Astrocyte of the cerebellum (primary cell): ENCODE data around the gene ANXA2.
A peak's percentile ranks its signal among the peaks of the same experiment; 100 is the strongest.

Experiments used
- DNase-seq: peaks from one replicate; pipeline ENCODE4 v3.0.0-alpha.2; 2011; ENCODE audit warnings: low read depth
- H3K4me3 ChIP-seq: 2 replicates; pipeline ENCODE4 v1.5.1; 2011; ENCODE audit warnings: mild to moderate bottlenecking, low read depth, low read length, moderate library complexity
- in situ Hi-C: cut with HindIII; loops from 2 replicates; pipeline ENCODE4 v1.10.0; 2017; ENCODE audit warnings: low sequenced_read_pairs
- TF ChIP-seq, protein P1 (sequence below): IDR thresholded peaks from 2 replicates; pipeline ENCODE4 v1.5.1; 2012; ENCODE audit warnings: low read length, low read depth, moderate library complexity, mild to moderate bottlenecking; ENCODE audit errors: missing control alignments

The ANXA2 gene

DNA sequence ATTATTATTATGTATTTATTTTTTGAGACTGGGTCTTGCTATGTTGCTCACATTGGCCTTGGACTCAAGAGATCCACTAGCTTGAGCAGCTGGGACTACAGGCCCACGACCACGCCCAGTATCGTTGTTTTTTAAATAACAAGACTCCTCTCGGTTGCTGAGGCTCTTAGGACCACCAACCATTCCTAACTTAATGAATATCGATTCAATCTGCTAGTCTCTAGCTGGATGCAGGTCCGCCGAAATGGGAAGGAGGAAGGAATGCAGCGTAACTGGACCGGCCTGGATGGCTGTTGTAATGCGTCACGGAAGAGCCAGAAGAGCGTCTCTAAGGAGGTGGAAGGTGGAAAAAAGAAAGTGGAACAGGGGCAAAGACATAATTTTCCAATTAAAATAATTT lies 1.7 kb downstream of the ANXA2 start:
- DNase-seq = no peak
- in situ Hi-C loops = loop anchor here (5.0 kb wide), 1 partner anchor 34 kb away; no protein-coding TSS in a partner anchor
- TF ChIP-seq, protein P1, sequence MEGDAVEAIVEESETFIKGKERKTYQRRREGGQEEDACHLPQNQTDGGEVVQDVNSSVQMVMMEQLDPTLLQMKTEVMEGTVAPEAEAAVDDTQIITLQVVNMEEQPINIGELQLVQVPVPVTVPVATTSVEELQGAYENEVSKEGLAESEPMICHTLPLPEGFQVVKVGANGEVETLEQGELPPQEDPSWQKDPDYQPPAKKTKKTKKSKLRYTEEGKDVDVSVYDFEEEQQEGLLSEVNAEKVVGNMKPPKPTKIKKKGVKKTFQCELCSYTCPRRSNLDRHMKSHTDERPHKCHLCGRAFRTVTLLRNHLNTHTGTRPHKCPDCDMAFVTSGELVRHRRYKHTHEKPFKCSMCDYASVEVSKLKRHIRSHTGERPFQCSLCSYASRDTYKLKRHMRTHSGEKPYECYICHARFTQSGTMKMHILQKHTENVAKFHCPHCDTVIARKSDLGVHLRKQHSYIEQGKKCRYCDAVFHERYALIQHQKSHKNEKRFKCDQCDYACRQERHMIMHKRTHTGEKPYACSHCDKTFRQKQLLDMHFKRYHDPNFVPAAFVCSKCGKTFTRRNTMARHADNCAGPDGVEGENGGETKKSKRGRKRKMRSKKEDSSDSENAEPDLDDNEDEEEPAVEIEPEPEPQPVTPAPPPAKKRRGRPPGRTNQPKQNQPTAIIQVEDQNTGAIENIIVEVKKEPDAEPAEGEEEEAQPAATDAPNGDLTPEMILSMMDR = no peak
- H3K4me3 ChIP-seq = peak overlapping the region; percentile 73

DNA sequence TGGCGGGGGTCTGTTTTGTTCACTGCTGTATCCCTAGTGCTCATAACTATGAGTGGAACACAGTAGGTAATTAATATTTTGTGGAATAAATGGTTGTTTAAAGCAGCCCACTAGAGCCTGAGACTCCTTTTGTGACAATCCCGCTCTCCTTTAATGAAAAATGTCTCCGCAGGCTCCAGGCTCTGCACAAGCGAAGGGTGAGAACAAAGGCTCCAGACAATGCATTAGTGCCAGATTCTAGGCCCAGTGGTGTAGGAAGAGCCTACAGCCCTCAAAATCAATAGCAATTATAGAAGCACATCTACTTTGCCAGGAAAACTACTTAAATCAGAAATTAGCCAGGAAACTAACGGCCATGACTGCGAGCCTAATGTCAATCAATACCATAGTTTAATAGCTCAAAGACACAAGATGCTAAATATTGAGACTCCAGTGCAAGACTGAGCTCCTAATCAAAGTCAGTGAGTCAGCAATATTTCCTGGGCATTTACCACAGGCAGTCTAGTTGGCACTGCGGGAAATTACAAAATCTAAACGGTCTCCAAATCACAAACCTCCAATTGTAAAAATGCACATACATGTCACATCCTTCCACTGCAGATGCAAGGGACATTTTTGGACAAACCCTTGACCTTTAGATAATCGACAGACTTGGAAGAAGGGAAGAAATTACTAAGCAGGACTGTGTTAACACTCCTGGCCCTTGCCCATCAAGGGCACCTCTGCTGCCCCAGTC lies 2.3 kb downstream of the ANXA2 start:
- no peak for DNase-seq
- H3K4me3 ChIP-seq = peak overlapping the region; percentile 73
- TF ChIP-seq, protein P1 = no peak
- in situ Hi-C loops = loop anchor here (5.0 kb wide), 1 partner anchor 33 kb away; no protein-coding TSS in a partner anchor

DNA sequence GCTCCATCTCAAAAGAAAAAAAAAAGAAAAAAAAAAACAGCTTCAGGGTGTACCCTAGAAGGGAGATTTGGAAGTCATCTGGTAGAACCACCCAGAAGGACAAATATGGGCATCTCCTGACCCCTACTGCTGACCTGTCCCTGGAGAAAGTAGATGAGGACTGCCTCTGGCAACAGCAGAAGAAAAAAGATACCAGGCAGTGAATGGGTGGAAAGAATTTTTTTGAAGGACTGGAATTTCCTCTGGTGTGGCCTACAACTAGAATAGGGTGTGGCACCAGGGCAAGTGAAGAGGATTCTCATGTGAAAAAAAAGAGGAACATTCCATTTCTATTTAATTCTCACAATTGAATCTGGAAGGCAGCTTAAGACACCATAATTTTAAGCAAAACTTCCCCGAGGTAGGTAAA lies 3.1 kb downstream of the ANXA2 start:
- in situ Hi-C loops = loop anchor here (5.0 kb wide), 2 partner anchors 32 to 33 kb away; no protein-coding TSS in a partner anchor
- no peak for DNase-seq
- TF ChIP-seq, protein P1 = no peak
- peak overlapping the region; percentile 73 for H3K4me3 ChIP-seq

DNA sequence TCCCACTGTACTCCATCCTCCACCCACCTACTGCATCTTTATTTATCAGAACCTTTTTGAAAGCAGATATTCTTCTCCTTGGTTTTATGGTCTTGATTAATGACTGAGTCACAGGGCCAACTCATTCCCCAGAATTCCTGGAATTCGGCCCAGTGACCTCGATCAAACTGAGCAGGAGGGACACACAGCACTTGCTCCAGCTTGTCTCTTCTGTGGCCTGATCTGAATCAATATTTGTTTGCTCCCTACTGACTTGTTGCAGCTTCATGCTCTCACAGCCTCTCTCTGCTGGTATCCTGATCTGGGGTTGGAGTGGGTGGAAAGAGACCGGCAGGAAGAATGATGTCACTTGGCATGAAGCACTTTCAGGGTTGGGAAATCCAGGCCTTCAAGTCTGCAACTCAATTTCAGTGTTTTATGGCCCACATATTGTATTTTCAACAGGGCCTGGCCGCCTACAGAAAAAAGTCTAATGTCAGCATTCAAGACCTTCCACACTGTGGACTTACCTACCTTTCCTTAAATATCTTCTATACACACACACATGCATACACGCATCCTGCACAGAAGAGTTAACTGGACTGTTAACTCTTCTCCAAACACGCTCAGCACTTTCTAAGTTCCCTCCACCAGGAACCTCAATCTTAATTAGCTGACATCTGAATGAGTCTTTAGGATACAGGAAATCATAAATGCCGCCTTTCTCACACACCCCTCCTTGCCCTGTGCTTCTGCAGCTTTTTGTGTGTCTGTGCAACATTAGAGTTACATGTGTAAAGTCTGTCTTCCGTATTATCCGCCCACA lies 4.6 kb downstream of the ANXA2 start:
- in situ Hi-C loops = loop anchor here (5.0 kb wide), 1 partner anchor 34 kb away; no protein-coding TSS in a partner anchor
- DNase-seq = peak; percentile 91
- TF ChIP-seq, protein P1 = no peak
- peak overlapping the region; percentile 73 for H3K4me3 ChIP-seq

DNA sequence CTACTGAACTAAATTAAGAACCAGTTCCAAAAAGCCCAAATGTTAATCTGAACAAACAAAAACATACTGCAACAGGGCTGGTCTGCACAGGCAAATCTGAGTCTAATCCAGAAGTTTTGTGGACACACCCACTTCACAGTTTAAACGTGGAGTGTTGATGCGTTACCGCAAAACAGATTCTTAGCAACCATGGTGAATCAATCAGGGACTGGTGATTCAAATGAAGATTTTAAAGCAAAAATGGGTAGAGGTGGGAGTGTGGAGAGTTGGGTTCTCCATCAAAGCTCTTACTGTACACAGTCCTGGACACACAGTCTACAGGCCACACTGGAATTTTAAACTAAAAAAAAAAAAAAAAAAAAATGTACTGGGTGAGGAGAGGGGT lies 5.2 kb downstream of the ANXA2 start:
- TF ChIP-seq, protein P1 = no peak
- peak; percentile 72 for DNase-seq
- peak overlapping the region; percentile 73 for H3K4me3 ChIP-seq
- in situ Hi-C loops = loop anchor here (5.0 kb wide), 1 partner anchor 35 kb away; no protein-coding TSS in a partner anchor

DNA sequence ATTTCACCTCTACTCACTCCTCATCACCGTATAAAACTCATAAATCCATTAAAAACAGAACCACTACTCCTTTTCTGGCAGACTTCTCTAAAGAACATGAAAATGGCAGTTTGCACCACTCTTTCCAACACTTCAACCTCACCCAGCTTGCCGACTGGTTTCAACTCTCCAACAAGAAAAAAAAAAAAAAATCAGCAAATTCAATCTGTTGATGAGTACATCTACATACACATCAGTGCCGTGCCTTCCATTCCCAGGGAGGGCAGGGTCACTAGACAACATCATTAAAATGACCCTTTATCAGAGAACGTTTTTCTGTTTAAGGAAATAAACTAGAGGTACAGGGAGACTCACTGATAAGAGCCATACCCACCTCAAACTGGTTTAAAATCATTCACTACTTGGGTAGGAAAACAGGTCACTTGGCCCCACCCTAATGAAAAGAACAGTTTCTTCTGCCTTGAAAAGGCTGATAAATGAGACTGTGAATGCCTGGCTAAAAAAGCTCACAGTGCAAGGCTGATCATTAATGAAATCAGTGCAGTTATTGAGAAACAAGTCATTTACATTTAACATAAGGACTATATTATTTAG lies 6.0 kb downstream of the ANXA2 start:
- in situ Hi-C loops = loop anchor here (5.0 kb wide), 1 partner anchor 35 kb away; no protein-coding TSS in a partner anchor
- H3K4me3 ChIP-seq = peak overlapping the region; percentile 73
- TF ChIP-seq, protein P1 = no peak
- no peak for DNase-seq
